ENCODE results near the gene CTSA.
A peak's percentile ranks its signal among the peaks of the same experiment; 100 is the strongest.

The CTSA gene

GRCh38 chr20:45874576-45874975 is 16.6 kb upstream of the CTSA start:
- no peak for TF ChIP-seq CTCF (IDR thresholded peaks at IDR 0.05; ENCODE audit: poor library complexity, severe bottlenecking)

GRCh38 chr20:45878076-45878761 is 12.9 kb upstream of the CTSA start:
- Histone ChIP-seq H3K4me1 (ENCODE audit: insufficient read depth, poor library complexity, severe bottlenecking) (peaks cover 5% of the 10 kb centered on the region), H3K27me3 (ENCODE audit: insufficient read depth, poor library complexity, severe bottlenecking) (no peaks in the 10 kb centered on the region), H3K36me3 (ENCODE audit: low read depth) (peaks cover 12% of the 10 kb centered on the region), H3K27ac (ENCODE audit: poor library complexity, severe bottlenecking) (no peak overlapping the region), H3K9me3 (ENCODE audit: severe bottlenecking) (no peaks in the 10 kb centered on the region), H3K4me3 (ENCODE audit: severe bottlenecking) (no peak overlapping the region)
- ATAC-seq (ENCODE audit: low read depth) (no peak), DNase-seq (ENCODE audit: low spot score) (peak; percentile 74)
- no peak for TF ChIP-seq CTCF (IDR thresholded peaks at IDR 0.05; ENCODE audit: poor library complexity, severe bottlenecking)

More at GRCh38 chr20:45874576-45874975, 16.6 kb upstream of the CTSA start:
- no peaks in the 10 kb centered on the region for H3K9me3 ChIP-seq (ENCODE audit: severe bottlenecking)
- no peaks in the 10 kb centered on the region for H3K36me3 ChIP-seq (ENCODE audit: low read depth)
- no peaks in the 10 kb centered on the region for H3K27me3 ChIP-seq (ENCODE audit: insufficient read depth, poor library complexity, severe bottlenecking)
- no peak overlapping the region for H3K27ac ChIP-seq (ENCODE audit: poor library complexity, severe bottlenecking)
- DNase-seq (ENCODE audit: low spot score) (no peak), ATAC-seq (ENCODE audit: low read depth) (no peak)
- H3K4me3 ChIP-seq (ENCODE audit: severe bottlenecking), result no peak overlapping the region
- H3K4me1 ChIP-seq (ENCODE audit: insufficient read depth, poor library complexity, severe bottlenecking), result no peaks in the 10 kb centered on the region

- DNase-seq (ENCODE audit: low spot score), result peak; percentile 100
- peaks cover 16% of the 10 kb centered on the region for H3K4me1 ChIP-seq (ENCODE audit: insufficient read depth, poor library complexity, severe bottlenecking)
- peaks cover 34% of the 10 kb centered on the region for H3K36me3 ChIP-seq (ENCODE audit: low read depth)
- TF ChIP-seq CTCF (IDR thresholded peaks at IDR 0.05; ENCODE audit: poor library complexity, severe bottlenecking), result no peak
- H3K27me3 ChIP-seq (ENCODE audit: insufficient read depth, poor library complexity, severe bottlenecking), result no peaks in the 10 kb centered on the region
- H3K9me3 ChIP-seq (ENCODE audit: severe bottlenecking), result no peaks in the 10 kb centered on the region
- H3K4me3 ChIP-seq (ENCODE audit: severe bottlenecking), result peak within 1 kb of the TSS; percentile 48
- peak; percentile 97 for ATAC-seq (ENCODE audit: low read depth)
- peak within 1 kb of the TSS; percentile 13 for H3K27ac ChIP-seq (ENCODE audit: poor library complexity, severe bottlenecking)
Measured at GRCh38 chr20:45880988-45881788, 9.9 kb upstream of the CTSA start, which contains the start of gene ZSWIM1. ZSWIM1 (plus strand) TSS chr20:45881227; CDS start chr20:45882593, 1,366 bp downstream.

- peak overlapping the region; percentile 61 for H3K27ac ChIP-seq (ENCODE audit: poor library complexity, severe bottlenecking)
- no peak for TF ChIP-seq CTCF (IDR thresholded peaks at IDR 0.05; ENCODE audit: poor library complexity, severe bottlenecking)
- H3K4me1 ChIP-seq (ENCODE audit: insufficient read depth, poor library complexity, severe bottlenecking), result peaks cover 16% of the 10 kb centered on the region
- no peaks in the 10 kb centered on the region for H3K27me3 ChIP-seq (ENCODE audit: insufficient read depth, poor library complexity, severe bottlenecking)
- no peak overlapping the region for H3K4me3 ChIP-seq (ENCODE audit: severe bottlenecking)
- DNase-seq (ENCODE audit: low spot score), result peak; percentile 69
- ATAC-seq (ENCODE audit: low read depth), result no peak
- peaks cover 34% of the 10 kb centered on the region for H3K36me3 ChIP-seq (ENCODE audit: low read depth)
- no peaks in the 10 kb centered on the region for H3K9me3 ChIP-seq (ENCODE audit: severe bottlenecking)
Measured at GRCh38 chr20:45882469-45883099, 8.6 kb upstream of the CTSA start.
